RPMI7951 (cell line): ENCODE measurements around the gene TRAPPC10. TPM values are rescaled to one million over a fixed set of nuclear protein-coding genes. Genes with fewer than 3 reads are reported as not detected.
"Not testable (repeated sequence)": the region's sequence is repeated elsewhere in the genome, so short reads cannot be mapped to it uniquely, and the experiment has no call there.

Source experiments
- DNase-seq: peaks from one replicate; pipeline ENCODE4 v3.0.0-alpha.2; 2012; ENCODE audit warnings: low read depth
- total RNA-seq: library from RNA; depleted of rRNA; stranded (reverse); fragments of >200 nt; shearing (Covaris generic); gene quantifications from 2 replicates; pipeline ENCODE4 v1.2.3, GENCODE V29; 2014

The TRAPPC10 gene
- total RNA-seq, 1 experiment from 2014 or later = 24.5 TPM

DNA sequence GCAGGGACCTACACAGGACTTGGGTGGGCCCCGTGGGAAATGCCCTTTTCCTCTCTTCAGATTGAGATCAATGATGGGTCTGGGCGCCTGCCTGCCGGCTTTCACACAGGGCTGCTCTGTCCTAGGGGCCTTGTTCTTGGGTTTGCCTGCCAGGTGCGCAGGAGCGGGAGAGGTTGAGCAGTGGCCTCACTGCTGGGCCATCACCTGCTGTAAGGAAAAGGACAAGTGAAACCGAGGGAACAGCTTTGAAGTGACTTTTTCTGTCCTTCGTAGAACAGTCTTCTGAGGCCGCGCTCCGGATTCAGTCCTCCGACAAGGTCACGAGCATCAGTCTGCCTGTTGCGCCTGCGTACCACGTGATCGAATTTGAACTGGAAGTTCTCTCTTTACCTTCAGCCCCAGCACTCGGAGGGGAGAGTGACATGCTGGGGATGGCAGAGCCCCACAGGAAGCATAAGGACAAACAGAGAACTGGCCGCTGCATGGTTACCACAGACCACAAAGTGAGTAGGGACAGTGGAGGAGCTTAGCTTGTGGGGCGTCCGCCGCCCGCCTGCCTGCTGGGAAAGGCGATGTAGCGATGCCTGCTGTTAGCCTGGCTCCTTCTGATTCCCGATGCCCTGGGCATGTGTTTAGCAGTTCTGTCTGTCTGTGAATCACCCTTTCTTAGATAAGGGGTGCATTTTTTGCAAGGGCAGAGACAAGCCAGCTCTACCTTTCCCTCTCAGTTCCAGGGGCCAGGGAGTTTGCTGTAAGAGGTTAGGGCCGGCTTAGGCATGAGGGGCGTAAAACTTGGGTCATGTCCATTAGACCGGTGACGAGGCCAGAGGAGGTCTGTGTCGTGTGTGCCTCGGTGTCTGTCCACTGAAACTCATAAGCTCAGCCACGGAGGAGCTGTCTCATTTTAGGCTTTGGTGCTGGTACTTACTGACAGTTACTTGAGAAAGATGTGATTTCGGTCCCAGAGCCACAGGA lies 75.6 kb downstream of the TRAPPC10 start:
- no peak for DNase-seq

DNA sequence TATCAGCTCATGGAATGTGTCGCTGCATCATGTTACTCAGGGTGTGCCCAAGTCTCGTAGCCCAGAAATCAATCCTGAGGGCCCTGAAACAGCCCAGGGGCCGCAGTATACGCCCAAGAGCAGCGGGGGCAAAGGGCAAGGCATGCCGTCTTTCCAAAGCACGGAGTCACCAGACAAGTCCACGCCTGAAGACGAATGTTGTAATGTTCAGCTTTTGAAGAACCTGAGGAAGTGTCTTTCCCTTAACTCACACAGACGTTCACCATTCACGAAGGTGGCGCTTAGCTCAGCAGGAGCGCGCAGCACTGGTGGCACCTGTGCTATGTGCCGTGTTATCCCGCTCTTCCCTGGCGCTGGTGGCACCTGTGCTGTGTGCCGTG lies 76.3 kb downstream of the TRAPPC10 start:
- no peak for DNase-seq

DNA sequence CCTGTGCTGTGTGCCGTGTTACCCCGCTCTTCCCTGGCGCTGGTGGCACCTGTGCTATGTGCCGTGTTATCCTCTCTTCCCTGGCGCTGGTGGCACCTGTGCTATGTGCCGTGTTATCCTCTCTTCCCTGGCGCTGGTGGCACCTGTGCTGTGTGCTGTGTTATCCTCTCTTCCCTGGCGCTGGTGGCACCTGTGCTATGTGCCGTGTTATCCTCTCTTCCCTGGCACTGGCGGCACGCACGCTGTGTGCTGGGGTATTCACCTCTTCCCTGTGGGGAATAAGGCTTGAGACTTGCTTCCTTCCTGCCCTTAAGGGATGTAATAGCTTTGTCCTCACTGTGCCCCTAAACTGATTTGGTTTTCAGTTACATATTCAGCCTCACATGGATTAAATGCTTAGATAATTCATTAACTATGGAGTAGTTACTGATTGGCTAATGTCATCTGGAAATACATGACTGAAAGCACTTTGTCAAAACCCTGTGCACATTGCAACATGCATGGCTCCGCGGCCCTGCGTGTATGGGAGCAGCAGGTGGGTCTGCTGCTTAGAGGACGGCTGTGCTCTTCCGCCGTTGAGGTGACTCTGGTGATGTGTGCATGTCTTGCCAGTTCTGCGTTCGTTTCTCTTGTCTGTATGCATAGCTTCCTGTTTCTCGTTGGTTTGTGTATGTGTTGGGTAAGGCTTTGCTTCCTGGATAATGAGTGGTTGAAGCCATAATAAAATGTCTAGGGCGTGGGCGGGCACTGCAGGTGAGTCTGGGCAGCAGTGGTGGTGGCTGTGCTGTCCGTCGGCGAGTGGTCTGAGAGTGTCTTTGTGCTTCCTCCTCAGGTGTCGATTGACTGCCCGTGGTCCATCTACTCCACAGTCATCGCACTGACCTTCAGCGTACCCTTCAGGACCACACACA lies 77.1 kb downstream of the TRAPPC10 start:
- no peak for DNase-seq

DNA sequence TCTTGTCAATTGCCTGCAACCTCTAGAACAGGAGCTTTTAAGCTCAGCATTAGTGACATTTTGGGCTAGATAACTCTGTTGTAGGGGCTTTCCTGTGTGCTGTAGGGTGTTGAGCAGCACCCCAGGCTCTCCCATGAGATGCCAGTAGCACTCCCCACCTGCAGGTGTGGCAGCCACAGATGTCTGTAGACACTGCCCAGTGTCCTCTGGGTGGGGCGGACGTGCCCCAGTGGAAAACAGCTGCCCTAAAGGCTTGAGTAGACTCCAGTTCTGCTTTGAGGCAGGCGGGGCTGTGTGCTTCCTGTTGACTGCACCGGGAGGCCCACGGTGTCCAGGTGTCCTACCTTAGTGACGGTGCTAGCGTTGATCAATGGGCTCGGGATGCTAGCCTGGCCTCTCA lies 78.2 kb downstream of the TRAPPC10 start:
- no peak for DNase-seq

DNA sequence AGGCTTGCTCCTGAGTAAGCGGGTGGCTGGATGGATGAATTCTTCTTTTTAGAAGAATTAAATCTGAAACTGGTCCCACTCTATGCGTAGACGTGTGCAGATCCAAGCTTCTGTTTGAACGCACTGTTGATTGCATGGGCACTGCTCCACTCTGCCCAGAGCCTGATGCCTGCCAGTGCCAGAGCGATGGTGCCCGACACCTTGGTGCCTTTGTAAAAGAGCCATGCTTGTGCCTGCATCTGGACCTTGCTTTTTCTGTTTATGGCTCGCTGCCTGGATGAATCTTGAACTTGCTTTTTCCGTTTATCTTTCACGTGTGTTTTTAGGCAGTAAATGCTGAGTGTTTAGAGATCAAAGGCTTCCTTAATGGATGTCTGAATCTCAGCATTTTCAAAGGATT lies 80.1 kb downstream of the TRAPPC10 start:
- DNase-seq = no peak

DNA sequence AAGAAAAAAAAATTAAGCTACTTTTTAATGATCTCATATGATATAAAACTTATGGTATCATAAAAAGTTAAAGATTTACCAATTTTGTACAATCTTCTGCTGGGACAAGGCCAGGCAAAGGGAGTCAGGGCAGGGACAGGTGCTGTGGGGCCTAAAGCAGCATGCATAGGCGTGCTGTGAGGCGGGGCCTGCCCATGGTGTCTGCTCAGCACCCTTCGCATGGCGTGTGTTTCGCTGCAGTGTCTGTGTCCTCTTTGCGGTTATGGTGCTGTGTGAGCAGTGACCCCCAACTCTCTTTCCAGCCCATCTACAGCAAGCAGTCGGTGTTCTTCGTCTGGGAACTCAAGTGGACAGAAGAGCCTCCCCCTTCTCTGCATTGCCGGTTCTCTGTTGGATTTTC lies 81.7 kb downstream of the TRAPPC10 start:
- DNase-seq = no peak

DNA sequence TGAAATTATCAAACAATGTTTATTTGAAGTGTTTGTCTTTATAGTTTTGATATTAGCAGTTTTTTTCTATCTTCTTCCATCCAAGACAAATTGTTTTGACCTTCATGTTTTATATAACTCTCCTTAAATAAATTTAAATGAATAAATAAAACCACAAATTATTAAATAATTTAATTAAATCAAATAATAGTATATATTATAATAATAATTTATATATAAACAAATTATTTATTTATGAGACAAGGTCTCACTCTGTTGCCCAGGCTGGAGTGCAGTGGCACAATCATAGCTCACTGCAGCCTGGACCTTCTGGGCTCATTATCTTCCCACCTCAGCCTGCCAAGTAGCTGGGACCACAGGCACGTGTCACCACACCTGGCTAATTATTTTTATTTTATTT lies 82.7 kb downstream of the TRAPPC10 start:
- DNase-seq = no peak

DNA sequence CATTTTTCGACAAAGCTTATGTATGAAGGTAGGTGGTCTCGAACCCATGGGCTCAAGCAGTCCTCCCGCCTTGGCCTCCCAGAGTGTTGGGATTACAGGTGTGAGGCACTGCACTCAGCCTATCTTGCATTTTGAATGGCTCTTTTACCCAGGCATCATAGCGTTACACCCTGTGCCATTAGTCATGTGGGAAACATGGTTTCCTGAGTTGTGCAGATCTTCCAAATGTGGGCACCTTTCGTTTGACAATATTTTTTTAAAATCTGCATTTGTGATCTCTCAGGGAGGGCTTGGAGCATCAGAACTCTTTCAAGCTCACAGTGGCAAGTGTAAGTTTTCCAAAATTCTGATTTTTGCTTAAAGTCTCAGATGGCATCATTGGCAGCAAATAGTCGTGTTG lies 86.4 kb downstream of the TRAPPC10 start:
- not testable (repeated sequence) for DNase-seq

DNA sequence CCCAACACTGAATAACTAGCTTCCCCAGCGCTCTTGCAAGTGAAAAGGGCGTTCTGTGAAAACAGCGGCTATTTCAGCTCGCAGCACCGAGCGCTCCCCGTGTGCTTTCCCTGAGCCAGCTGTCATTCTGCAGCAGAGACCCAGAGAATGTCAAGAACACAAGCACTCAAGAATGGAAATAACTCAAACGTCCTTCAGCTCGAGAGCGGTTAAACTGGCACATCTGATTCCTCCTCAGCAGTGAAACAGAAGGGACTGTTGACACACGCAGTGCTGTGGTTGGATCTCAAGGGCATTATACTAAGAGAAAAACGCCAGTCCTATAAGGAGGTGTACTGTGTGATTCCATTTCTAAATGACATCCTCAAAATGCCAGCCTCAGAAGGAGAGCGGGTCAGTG lies 86.9 kb downstream of the TRAPPC10 start:
- not testable (repeated sequence) for DNase-seq

DNA sequence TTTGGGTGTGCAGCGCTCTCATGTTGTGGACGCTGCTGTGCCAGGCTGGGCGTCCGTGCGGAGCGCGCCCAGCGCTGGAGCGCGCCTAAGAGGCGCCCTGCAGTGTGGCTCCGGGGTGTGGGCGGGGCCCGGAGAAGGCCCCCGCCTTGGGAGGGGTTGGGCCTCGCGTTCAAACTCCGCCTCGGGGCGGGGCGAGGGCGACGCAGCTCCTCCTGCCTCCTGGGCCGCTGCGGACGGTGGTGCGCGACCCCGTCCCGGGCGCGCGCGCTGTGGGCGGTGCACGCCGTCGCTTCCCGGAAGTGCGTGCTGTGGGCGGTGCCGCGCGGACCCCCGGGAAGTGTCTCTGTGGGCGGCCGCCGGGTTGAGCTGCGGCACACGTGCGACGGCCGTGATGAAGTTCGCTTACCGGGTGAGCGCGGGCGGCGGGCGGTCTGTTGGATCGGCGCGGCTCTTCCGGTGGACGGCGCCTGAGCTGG lies 95.0 kb downstream of the TRAPPC10 start, which contains the start of gene PWP2:
Gene PWP2, plus strand, starts transcription at position 374 of the 476 bp plus-strand sequence. Its CDS starts 18 bp downstream, at position 392.
- DNase-seq = not testable (repeated sequence)

DNA sequence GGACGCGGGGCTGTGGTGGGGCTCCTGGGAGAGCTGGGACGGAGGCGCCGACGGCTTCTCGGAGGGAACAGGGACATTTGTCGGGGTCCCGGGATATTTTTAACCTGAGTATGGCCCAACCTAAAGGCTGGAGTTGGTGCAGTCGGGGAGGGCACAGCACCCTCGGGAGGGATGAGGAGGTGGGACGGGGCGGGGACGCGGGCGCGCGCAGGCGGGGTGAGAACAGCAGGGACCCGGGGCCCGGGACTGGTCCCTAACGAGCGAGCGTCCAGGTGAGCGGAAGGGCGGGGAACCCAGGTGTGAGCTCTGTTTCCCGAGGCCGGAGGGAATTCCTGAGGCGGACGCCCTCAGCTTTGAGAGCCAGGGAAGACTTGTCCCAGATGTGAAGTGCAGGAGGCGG lies 95.5 kb downstream of the TRAPPC10 start:
- not testable (repeated sequence) for DNase-seq

DNA sequence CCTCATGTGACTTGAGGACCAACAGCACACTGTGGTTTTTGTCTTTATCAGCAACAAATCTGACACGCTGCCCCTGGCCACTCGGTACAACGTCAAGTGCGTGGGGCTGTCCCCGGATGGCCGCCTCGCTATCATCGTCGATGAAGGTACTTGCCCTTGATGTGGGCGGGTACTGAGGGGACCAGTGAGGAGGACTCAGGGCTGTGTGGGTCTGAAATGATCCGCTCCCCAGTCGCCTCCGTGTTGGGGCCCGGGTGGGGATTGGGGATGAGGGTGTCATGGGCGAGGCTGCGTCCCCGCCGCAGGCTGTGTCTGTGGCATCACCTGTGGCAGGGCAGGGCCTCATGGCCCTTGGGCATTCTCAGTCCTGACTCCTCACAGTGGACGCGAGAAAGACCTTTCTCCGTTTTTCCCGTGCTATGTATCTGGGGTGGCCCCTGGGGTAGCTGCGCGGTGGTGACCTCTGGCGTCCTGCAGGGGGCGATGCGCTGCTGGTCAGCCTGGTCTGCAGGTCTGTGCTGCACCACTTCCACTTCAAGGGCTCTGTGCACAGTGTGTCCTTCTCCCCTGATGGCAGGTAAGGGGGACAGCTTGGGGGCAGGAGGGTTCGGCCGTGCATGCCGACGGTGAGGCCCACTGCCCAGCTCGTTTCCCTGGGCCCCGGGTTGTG lies 101.7 kb downstream of the TRAPPC10 start:
- not testable (repeated sequence) for DNase-seq

DNA sequence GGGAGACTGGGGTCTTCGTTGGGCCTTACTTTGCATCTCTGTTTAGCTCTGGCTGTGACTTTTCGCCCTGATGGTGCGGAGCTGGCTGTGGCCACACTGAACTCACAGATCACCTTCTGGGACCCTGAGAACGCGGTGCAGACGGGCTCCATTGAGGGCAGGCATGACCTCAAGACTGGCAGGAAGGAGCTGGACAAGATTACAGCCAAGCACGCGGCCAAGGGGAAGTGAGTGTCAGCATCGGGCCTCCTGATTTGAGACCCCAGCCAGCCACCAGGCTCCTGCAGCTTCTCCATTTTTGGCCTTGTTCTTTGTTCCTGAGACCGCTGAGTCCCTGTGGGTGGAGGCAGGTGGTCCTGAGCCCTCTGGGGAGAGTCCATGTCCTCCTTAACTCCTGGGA lies 110.0 kb downstream of the TRAPPC10 start:
- DNase-seq = not testable (repeated sequence)

DNA sequence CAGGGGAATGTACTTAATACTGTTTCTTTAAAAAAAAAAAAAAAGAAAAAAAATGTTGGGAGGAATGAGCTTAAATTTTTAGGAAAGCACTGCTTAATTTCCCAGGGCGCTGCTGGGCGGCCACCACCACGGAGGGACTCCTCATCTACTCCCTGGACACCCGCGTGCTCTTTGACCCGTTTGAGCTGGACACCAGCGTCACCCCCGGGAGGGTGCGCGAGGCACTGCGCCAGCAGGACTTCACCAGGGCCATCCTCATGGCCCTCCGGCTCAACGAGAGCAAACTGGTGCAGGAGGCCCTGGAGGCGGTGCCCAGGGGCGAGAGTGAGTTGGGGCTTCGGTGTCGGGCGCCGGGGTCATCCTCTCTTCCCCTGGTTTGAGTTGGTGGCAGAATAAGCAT lies 115.7 kb downstream of the TRAPPC10 start:
- not testable (repeated sequence) for DNase-seq

DNA sequence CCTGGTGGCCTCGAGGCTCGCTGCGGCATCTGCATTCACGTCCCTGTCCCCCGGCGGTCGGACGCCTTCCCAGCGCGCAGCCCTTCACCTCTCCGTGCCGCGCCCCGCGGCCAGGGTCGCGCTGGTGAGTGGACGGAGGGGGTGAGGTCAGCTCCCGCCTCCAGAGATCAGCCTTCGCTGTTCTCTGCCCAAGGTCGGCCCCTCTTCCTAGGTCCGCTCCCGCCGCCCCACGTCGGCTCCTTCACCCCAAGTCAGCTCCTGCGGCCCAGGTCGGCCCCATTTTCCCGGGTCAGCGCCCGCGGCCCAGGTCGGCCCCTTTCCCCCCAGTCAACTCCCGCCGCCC lies 121.6 kb downstream of the TRAPPC10 start:
- DNase-seq = not testable (repeated sequence)

DNA sequence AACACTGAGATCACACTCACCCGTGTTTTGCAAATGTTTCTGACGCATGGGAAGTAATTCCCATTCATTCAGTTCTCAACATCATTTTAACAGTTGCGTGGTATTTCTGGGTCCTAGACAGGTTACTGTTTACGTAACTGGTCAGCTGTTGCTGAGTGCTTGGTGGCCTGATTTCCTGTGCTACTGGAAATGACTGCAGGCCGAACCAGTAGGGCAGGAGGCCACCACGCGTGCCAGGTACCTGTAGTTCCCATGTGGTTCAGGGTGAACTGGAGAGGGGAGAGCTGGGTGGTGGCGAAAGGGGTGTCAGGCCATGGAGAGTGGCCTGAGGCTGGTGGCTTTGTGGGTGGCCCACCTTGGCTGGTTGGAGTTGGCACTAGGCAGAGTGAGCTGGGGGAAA lies 122.6 kb downstream of the TRAPPC10 start:
- DNase-seq = not testable (repeated sequence)

DNA sequence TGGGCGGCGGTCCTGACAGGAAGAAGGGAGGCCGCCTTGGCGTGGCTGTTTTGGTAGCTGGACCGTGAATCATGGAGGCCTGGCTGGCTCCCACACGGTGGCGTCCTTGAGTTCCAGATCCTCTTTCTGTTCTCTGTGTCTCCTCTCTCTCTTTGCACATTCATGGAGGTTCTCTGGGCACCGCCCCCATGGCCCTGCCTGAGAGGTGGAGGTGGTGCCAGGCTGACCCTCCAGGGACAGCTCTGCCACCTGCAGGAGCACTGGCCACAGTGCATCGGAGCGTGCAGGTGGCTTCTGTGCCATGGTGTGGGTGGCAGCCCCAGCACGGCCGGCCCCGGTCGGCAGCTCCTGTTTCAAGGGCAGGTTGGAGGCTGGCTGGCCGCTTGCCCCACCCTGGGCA lies 125.9 kb downstream of the TRAPPC10 start:
- DNase-seq = not testable (repeated sequence)

DNA sequence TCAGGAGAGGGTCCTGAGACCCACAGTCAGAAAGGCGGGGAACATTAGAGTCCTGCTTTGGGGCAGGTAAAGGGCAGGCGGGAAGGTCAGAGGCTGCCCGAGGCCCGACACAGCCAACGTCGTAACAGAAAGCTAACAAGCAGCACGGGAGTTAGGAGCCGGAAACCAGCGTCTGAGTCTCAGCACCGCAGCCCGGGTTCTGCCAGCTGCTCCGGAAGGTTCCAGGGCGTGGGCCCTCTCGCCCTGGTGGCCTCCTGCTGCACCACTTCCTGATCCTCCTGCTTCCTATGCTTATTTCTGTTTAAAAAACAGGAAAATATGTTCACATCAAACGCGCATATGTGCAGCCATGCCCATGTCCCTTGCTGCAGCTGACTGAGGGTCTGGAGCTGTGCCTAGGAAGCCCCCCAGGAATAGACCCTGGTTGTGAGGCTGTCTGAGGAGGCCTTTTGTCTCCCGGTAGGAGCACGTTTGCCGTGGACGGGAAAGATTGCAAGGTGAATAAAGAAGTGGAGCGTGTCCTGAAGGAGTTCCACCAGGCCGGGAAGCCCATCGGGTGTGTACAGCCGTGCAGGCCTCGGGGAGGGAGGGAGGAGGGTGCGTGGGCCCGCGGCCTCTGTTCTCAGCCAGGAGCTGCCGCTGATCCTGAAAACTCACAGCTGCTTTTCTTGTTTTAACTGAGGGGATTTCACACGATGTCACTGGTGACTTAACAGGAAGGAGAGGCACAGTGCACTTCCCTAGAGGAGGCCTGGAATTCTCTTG lies 127.9 kb downstream of the TRAPPC10 start:
- not testable (repeated sequence) for DNase-seq

DNA sequence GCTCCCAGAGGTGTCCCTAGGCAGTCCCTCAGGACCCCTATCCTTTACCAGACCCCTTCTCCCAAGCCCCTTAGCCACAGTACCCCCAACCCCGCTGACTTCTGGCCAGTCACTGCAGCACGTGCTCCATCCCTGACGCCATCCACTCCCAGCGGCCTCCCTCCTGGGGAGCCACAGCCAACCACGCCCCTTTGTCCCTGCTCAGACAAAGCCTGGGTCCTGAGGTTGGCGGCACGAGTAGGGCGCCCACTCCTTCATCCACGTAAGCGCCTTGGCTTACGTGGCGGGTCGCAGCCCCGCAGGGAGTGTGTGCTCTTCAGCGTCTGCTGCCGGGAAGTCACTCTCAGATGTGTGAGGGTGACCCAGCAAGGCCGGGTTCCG lies 128.4 kb downstream of the TRAPPC10 start:
- DNase-seq = not testable (repeated sequence)

DNA sequence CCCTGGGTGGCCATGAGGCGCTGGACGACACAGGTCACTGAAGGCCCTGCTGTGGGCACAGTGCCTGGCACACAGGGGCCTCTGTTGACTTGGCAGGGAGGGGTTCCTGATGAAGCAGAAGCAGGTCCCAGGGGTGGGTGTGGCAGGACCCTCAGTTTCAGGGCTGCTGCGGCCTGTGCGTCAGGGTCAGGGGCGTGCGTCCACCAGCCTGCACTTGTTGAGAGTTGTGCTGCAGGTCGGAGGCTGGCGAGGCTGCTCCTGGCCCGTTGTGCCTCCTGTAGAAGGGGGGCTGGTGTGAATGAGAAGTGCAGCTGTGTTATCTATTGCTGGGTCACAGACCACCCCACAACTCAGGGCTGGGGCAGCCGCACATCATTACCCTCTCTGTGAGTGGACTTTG lies 130.4 kb downstream of the TRAPPC10 start:
- not testable (repeated sequence) for DNase-seq

DNA sequence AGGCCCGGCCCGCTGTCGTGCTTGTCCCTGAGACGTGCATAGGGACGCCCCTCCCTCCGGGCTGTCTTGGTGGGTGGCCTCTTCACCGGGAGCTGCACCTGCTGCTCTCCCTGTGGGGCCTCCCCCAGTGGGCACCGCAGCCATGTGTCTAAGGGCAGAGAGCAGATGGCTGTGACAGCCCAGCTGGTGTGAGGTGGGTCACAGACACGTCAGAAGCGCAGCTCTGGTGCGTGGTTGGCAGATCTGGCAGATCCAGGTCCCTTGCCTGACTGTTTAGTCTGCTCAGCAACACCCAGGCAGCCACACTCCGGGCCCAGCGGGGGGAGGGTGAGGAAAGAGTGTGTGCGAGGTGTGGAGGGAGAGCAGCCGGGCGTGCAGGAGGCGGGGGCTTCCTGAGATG lies 131.3 kb downstream of the TRAPPC10 start:
- not testable (repeated sequence) for DNase-seq
